NCI-H187 (cell line): ENCODE results near the gene ADAM12.
"Not testable (repeated sequence)": the region's sequence is repeated elsewhere in the genome, so short reads cannot be mapped to it uniquely, and the experiment has no call there.

Source experiments
- DNase-seq, 2 experiments: peaks; one replicate each; lab custom pipeline; 2025; lab: John Stamatoyannopoulos, UW

Gene ADAM12

GRCh38 chr10:126402721-126403695, 14.7 kb upstream of the ADAM12 start:
- DNase-seq: no peak

GRCh38 chr10:126400641-126401040, 12.4 kb upstream of the ADAM12 start:
- no peak for DNase-seq

GRCh38 chr10:126398924-126399323, 10.6 kb upstream of the ADAM12 start:
- no peak for DNase-seq

- no peak for DNase-seq
Observed at GRCh38 chr10:126398383-126398743, 10.1 kb upstream of the ADAM12 start.

GRCh38 chr10:126397640-126398382, 9.5 kb upstream of the ADAM12 start:
- no peak for DNase-seq

- DNase-seq: no peak
Observed at GRCh38 chr10:126397156-126397555, 8.9 kb upstream of the ADAM12 start.

- no peak for DNase-seq
Observed at GRCh38 chr10:126394948-126395347, 6.7 kb upstream of the ADAM12 start.

GRCh38 chr10:126393076-126393475, 4.8 kb upstream of the ADAM12 start:
- DNase-seq: no peak

GRCh38 chr10:126392469-126392868, 4.2 kb upstream of the ADAM12 start:
- DNase-seq: no peak

- DNase-seq: no peak
Observed at GRCh38 chr10:126392068-126392467, 3.8 kb upstream of the ADAM12 start.

GRCh38 chr10:126391192-126391885, 3.1 kb upstream of the ADAM12 start:
- DNase-seq: no peak

GRCh38 chr10:126390324-126390723, 2.0 kb upstream of the ADAM12 start:
- no peak for DNase-seq

- no peak for DNase-seq
Observed at GRCh38 chr10:126387041-126387921, 996 bp downstream of the ADAM12 start.

- DNase-seq: no peak
Observed at GRCh38 chr10:126384269-126384873, 3.9 kb downstream of the ADAM12 start.

GRCh38 chr10:126380352-126381076, 7.8 kb downstream of the ADAM12 start:
- no peak for DNase-seq

GRCh38 chr10:126379166-126379565, 9.1 kb downstream of the ADAM12 start:
- not testable (repeated sequence) for DNase-seq

- no peak for DNase-seq
Observed at GRCh38 chr10:126376956-126377355, 11.3 kb downstream of the ADAM12 start.

- DNase-seq: no peak
Observed at GRCh38 chr10:126375926-126376554, 12.2 kb downstream of the ADAM12 start.

- no peak for DNase-seq
Observed at GRCh38 chr10:126375299-126375698, 13.0 kb downstream of the ADAM12 start.

GRCh38 chr10:126374435-126374834, 13.8 kb downstream of the ADAM12 start:
- no peak for DNase-seq
